Activated T-cell treated with anti-CD3 and anti-CD28 coated beads for 48 hours (primary cell): ENCODE measurements around the gene IRGC.

Experiments used
- DNase-seq: peaks from one replicate; pipeline ENCODE4 v3.0.0-alpha.2; 2020; ENCODE audit warnings: low read depth

Gene IRGC

GRCh38 chr19:43691755-43692154 lies 24.1 kb upstream of the IRGC start:
- no peak for DNase-seq

GRCh38 chr19:43692385-43692784 lies 23.5 kb upstream of the IRGC start:
- no peak for DNase-seq

GRCh38 chr19:43692877-43693276 lies 23.0 kb upstream of the IRGC start:
- DNase-seq, result no peak

- DNase-seq, result no peak
Observed at GRCh38 chr19:43694553-43694952, 21.3 kb upstream of the IRGC start.

- no peak for DNase-seq
Observed at GRCh38 chr19:43695985-43696704, 19.7 kb upstream of the IRGC start.

- no peak for DNase-seq
Observed at GRCh38 chr19:43697295-43697694, 18.6 kb upstream of the IRGC start.

- no peak for DNase-seq
Observed at GRCh38 chr19:43699506-43700394, 16.1 kb upstream of the IRGC start.

- no peak for DNase-seq
Observed at GRCh38 chr19:43700395-43701000, 15.4 kb upstream of the IRGC start.

- DNase-seq, result no peak
Observed at GRCh38 chr19:43704002-43704705, 11.7 kb upstream of the IRGC start.

GRCh38 chr19:43705729-43706128 lies 10.1 kb upstream of the IRGC start:
- no peak for DNase-seq

GRCh38 chr19:43707158-43707712 lies 8.6 kb upstream of the IRGC start:
- DNase-seq, result no peak

GRCh38 chr19:43708716-43709115 lies 7.2 kb upstream of the IRGC start:
- no peak for DNase-seq

GRCh38 chr19:43711751-43712355 lies 4.0 kb upstream of the IRGC start:
- DNase-seq, result no peak

- DNase-seq, result no peak
Observed at GRCh38 chr19:43713208-43713607, 2.7 kb upstream of the IRGC start.

- no peak for DNase-seq
Observed at GRCh38 chr19:43718627-43719377, 2.9 kb downstream of the IRGC start.

- no peak for DNase-seq
Observed at GRCh38 chr19:43719378-43719868, 3.5 kb downstream of the IRGC start.

- no peak for DNase-seq
Observed at GRCh38 chr19:43719918-43720317, 4.0 kb downstream of the IRGC start.

GRCh38 chr19:43720936-43721335 lies 5.1 kb downstream of the IRGC start:
- DNase-seq, result no peak

GRCh38 chr19:43721469-43722048 lies 5.7 kb downstream of the IRGC start:
- DNase-seq, result no peak

GRCh38 chr19:43723588-43723987 lies 7.7 kb downstream of the IRGC start:
- DNase-seq, result no peak
